ENCODE data around the gene SLC18A3.

SLC18A3 gene

GRCh38 chr10:49651039-49651835 is 41.1 kb downstream of the SLC18A3 start:
- no peak for DNase-seq (ENCODE audit: low read depth in 2 of 2)

- DNase-seq (ENCODE audit: low read depth in 2 of 2) = no peak
These were observed 41.8 kb downstream of the SLC18A3 start for GRCh38 chr10:49651917-49652316.

GRCh38 chr10:49652421-49653272 is 42.5 kb downstream of the SLC18A3 start:
- no peak for DNase-seq (ENCODE audit: low read depth in 2 of 2)

GRCh38 chr10:49653273-49653929 is 43.3 kb downstream of the SLC18A3 start:
- DNase-seq (ENCODE audit: low read depth in 2 of 2) = no peak

- DNase-seq (ENCODE audit: low read depth in 2 of 2) = no peak
These were observed 44.1 kb downstream of the SLC18A3 start for GRCh38 chr10:49654036-49654693.

GRCh38 chr10:49655099-49655498 is 45.0 kb downstream of the SLC18A3 start:
- no peak for DNase-seq (ENCODE audit: low read depth in 2 of 2)

GRCh38 chr10:49656845-49657493 is 46.9 kb downstream of the SLC18A3 start:
- no peak for DNase-seq (ENCODE audit: low read depth in 2 of 2)

- DNase-seq (ENCODE audit: low read depth in 2 of 2) = no peak
These were observed 47.5 kb downstream of the SLC18A3 start for GRCh38 chr10:49657606-49658005.

- DNase-seq (ENCODE audit: low read depth in 2 of 2) = no peak
These were observed 51.2 kb downstream of the SLC18A3 start for GRCh38 chr10:49661140-49661856.

All from stimulated activated CD8-positive, alpha-beta memory T cell treated with anti-CD3 and anti-CD28 coated beads, Interleukin-2, amount 100 ng/mL, for 48 hours (primary cell).